ENCODE measurements around the gene ZFP30. TPM values are rescaled to one million over a fixed set of nuclear protein-coding genes. Genes with fewer than 3 reads are reported as not detected.

The ZFP30 gene
- polyA plus RNA-seq, 1 of the 3 experiments (the other 2 are of a cell fraction) = 2.3 TPM

- Histone ChIP-seq H3K9me3 (peaks cover 9% of the 10 kb centered on the region), H2AFZ (ENCODE audit: low read depth) (peak overlapping the region; percentile 95), H3K4me2 (peak overlapping the region; percentile 87), H3K9ac (peak overlapping the region; percentile 88), H3K4me1 (ENCODE audit: control insufficient read depth in 1 of 2, insufficient read depth in 2 of 2, low read depth in 1 of 2, low read length in 1 of 2) (no peaks in the 10 kb centered on the region; a peak in 1 of 4 replicates), H3K27me3 (ENCODE audit: insufficient read depth) (no peaks in the 10 kb centered on the region), H3K4me3 (ENCODE audit: low read depth in 2 of 2, low read length in 1 of 2) (peak overlapping the region; percentile 82 to 91), H3K36me3 (replicated peaks in 1 of 2; ENCODE audit: control insufficient read depth in 1 of 2, insufficient read depth in 2 of 2, low read length in 1 of 2) (peaks cover 0 to 37% of the 10 kb centered on the region in 2 experiments), H3K27ac (ENCODE audit: low read depth in 2 of 2, low read length in 1 of 2) (peak overlapping the region; percentile 80 to 96; a peak in 3 of 4 replicates), H3F3A (replicated peaks; ENCODE audit: insufficient read depth) (peaks cover 9% of the 10 kb centered on the region), H4K20me1 (ENCODE audit: insufficient read depth) (no peaks in the 10 kb centered on the region), H3K79me2 (ENCODE audit: insufficient read depth) (peaks cover 60% of the 10 kb centered on the region), H3K9me2 (no peaks in the 10 kb centered on the region)
- TF ChIP-seq CTCF (IDR thresholded peaks at IDR 0.05) = no peak
- CTCF ChIA-PET = no interaction called here
- 5% methylated on average over 5 of the region's 5 CpGs for whole genome bisulfite sequencing (ENCODE audit: low lambda C conversion rate)
- POLR2A ChIA-PET = interaction anchor here (0.6 to 1.5 kb wide), 5 partner anchors 38 to 148 kb away, joined by 3 to 5 read pairs (median 3); partner anchors contain the start of genes ZNF540, ZNF571 and ZNF793
- peak; percentile 40 for DNase-seq
Observed at GRCh38 chr19:37654118-37654517, 1.1 kb downstream of the ZFP30 start.

GRCh38 chr19:37635076-37636056 lies 19.9 kb downstream of the ZFP30 start:
- no peak overlapping the region for H3K27ac ChIP-seq (ENCODE audit: low read depth in 2 of 2, low read length in 1 of 2)
- WGBS (ENCODE audit: low lambda C conversion rate) = 81% methylated on average over 11 of the region's 11 CpGs
- H3K9ac ChIP-seq = no peak overlapping the region
- POLR2A ChIA-PET = no interaction called here
- peaks cover 72% of the 10 kb centered on the region for H3K9me3 ChIP-seq
- H3K27me3 ChIP-seq (ENCODE audit: insufficient read depth) = no peaks in the 10 kb centered on the region
- H3K4me1 ChIP-seq (ENCODE audit: control insufficient read depth in 1 of 2, insufficient read depth in 2 of 2, low read depth in 1 of 2, low read length in 1 of 2) = no peaks in the 10 kb centered on the region
- peak overlapping the region in 1 of 2 experiments; percentile 12; a peak in 1 of 4 replicates for H3K4me3 ChIP-seq (ENCODE audit: low read depth in 2 of 2, low read length in 1 of 2)
- H2AFZ ChIP-seq (ENCODE audit: low read depth) = no peak overlapping the region
- H3K4me2 ChIP-seq = no peak overlapping the region
- CTCF ChIA-PET = no interaction called here
- H3F3A ChIP-seq (replicated peaks; ENCODE audit: insufficient read depth) = peaks cover 2% of the 10 kb centered on the region
- no peaks in the 10 kb centered on the region for H3K9me2 ChIP-seq
- no peak for DNase-seq
- peaks cover 42 to 62% of the 10 kb centered on the region in 2 experiments for H3K36me3 ChIP-seq (replicated peaks in 1 of 2; ENCODE audit: control insufficient read depth in 1 of 2, insufficient read depth in 2 of 2, low read length in 1 of 2)
- H3K79me2 ChIP-seq (ENCODE audit: insufficient read depth) = no peaks in the 10 kb centered on the region
- H4K20me1 ChIP-seq (ENCODE audit: insufficient read depth) = no peaks in the 10 kb centered on the region
- TF ChIP-seq RFX5 (IDR thresholded peaks at IDR 0.05; ENCODE audit: low read length) = no peak
- no peak for TF ChIP-seq FOXJ3 (CRISPR knock-in tag; IDR thresholded peaks at IDR 0.05)
- no peak for TF ChIP-seq SIN3A (IDR thresholded peaks at IDR 0.05; ENCODE audit: borderline replicate concordance, low read depth, low read length)
- TF ChIP-seq SMC3 (IDR thresholded peaks at IDR 0.05; ENCODE audit: low read depth, low read length) = no peak
- no peak for TF ChIP-seq USF1 (IDR thresholded peaks at IDR 0.05; ENCODE audit: borderline replicate concordance, low read depth)
- no peak for TF ChIP-seq TEAD4 (IDR thresholded peaks at IDR 0.05; ENCODE audit: borderline replicate concordance, insufficient read depth)
- TF ChIP-seq YY1 (IDR thresholded peaks at IDR 0.05; ENCODE audit: low read depth) = no peak
- no peak for TF ChIP-seq RAD21 (IDR thresholded peaks at IDR 0.05; ENCODE audit: low read length)
- no peak for TF ChIP-seq REST (IDR thresholded peaks at IDR 0.05; ENCODE audit: low read depth, low read length)
- TF ChIP-seq EZH2phosphoT487 (IDR thresholded peaks at IDR 0.05; ENCODE audit: borderline replicate concordance, low read depth) = no peak
- no peak for TF ChIP-seq ZBTB33 (IDR thresholded peaks at IDR 0.05; ENCODE audit: borderline replicate concordance, low read depth)
- no peak for TF ChIP-seq JUND (IDR thresholded peaks at IDR 0.05)
- no peak for TF ChIP-seq MAX (IDR thresholded peaks at IDR 0.05; ENCODE audit: low read depth)
- no peak for TF ChIP-seq RCOR1 (IDR thresholded peaks at IDR 0.05; ENCODE audit: low read length)
- no peak for TF ChIP-seq FOXM1 (IDR thresholded peaks at IDR 0.05; ENCODE audit: low read depth)

Data from SK-N-SH (cell line).